ENCODE results near the gene MYO1E.

DNA sequence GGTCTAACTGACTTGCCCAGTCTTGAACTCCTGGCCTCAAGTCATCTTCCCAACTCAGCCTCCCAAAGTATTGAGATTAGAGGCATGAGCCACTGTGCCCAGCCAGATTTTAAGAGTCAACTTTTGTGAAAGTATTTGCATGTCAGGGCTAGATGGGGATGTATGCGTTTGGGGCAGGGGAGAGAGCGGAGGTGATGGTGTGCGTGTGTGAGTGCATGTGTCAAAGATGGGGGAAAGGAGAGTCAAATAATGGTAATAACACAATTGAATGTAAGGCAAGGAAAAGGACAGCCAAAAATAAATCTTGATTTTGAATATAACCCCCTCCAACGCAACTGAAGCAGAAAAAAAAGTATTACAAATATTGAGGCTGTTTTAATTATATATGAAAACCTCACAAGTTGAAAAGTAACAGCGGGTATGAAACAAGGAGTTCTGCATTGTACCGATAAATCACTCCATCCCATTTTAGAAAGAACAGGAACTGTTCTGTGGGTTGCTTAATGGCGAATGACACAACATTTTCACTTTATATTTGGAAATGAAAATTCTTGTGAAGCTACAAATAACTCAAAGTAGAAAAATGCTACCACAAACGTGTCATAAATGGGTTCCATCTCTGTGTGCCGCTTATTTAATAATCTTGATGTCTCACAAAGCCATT, 195.9 kb downstream of the MYO1E start:
- TF ChIP-seq, protein P1, sequence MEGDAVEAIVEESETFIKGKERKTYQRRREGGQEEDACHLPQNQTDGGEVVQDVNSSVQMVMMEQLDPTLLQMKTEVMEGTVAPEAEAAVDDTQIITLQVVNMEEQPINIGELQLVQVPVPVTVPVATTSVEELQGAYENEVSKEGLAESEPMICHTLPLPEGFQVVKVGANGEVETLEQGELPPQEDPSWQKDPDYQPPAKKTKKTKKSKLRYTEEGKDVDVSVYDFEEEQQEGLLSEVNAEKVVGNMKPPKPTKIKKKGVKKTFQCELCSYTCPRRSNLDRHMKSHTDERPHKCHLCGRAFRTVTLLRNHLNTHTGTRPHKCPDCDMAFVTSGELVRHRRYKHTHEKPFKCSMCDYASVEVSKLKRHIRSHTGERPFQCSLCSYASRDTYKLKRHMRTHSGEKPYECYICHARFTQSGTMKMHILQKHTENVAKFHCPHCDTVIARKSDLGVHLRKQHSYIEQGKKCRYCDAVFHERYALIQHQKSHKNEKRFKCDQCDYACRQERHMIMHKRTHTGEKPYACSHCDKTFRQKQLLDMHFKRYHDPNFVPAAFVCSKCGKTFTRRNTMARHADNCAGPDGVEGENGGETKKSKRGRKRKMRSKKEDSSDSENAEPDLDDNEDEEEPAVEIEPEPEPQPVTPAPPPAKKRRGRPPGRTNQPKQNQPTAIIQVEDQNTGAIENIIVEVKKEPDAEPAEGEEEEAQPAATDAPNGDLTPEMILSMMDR (IDR thresholded peaks at IDR 0.05), result no peak
- no peak for TF ChIP-seq POLR2A (IDR thresholded peaks at IDR 0.05)
